ENCODE measurements around the gene SNX33.
"Not testable (repeated sequence)": the region's sequence is repeated elsewhere in the genome, so short reads cannot be mapped to it uniquely, and the experiment has no call there.

SNX33 gene

GRCh38 chr15:75662823-75663519 lies 15.3 kb downstream of the SNX33 start:
- no peak for DNase-seq (ENCODE audit: low read depth in 2 of 2)

DNA sequence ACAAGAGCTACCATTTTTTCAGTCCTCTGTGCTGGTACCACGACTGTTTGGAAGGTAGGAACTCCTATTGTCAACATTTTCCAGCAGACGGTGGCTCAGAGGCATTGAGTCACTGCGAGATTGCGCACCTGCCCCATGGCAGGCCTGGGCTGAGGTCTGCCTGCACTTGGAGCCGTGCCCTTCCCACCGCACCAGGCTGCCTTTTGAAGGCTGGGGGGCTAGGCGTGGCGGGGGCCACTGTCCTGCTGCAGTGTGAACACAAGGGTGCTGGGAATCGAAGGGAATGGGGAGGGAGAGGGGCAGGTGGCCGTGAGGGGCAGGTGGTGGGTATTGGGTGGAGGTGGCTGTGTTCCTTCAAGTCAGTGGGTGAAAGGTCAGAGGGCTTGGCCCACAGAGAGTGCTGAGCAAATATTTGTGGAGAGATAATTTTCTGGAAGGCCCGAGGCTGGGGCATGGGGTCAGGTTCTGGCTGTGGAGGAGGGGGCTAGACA lies 16.3 kb downstream of the SNX33 start:
- no peak for DNase-seq (ENCODE audit: low read depth in 2 of 2)

DNA sequence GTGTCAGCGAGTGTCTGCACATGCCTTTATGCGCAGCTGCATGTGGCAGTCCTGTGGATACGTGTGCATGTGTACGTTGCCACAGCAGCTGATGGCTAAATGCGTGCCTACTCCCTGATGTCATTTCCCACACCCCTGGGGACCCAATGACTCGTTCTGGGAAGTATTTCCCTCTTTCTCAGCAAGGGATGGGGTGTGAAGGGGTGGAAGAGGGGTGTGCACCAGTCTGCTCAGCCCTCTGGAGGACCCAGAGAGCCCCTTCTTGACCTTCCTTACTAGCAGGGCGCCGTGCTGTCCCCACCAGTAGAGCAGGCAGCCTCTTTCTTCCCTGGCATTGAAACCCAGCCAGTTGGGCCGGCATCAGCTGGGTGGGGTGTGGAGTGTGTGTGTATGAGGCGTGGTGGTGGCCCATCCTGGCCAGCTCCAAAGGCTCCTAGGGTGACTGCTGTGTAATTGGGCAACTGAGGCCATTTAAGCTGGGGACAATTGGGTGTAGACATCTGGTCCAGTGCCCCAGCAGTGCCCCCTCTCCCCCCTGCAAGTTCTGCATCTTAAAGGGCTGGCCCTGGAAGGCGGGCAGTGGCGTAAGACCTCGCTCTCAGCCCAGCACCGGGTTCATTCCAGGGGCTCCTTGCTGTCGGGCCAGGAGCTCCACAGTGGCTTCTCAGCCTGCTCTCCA lies 19.2 kb downstream of the SNX33 start:
- DNase-seq (ENCODE audit: low read depth in 2 of 2), result no peak

- no peak for DNase-seq (ENCODE audit: low read depth in 2 of 2)
Measured at GRCh38 chr15:75669191-75669878, 21.6 kb downstream of the SNX33 start.

DNA sequence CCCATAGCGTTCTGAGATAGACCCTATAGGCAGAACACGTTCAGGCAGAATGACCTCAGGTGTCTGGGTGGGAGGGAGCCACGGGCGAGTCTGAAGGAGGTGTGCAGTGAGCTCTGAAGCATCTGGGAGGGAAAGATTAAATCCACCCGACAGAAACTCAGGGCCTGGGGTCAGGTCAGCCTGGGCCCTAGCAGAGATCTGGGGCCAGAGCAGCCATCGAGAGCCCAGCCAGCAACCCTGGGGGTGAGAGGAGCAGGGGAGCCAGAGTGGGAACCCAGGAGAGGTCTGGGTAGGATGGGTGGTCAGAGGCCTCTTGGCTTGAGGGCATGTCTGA lies 22.1 kb downstream of the SNX33 start:
- no peak for DNase-seq (ENCODE audit: low read depth in 2 of 2)

GRCh38 chr15:75671730-75672602 lies 24.3 kb downstream of the SNX33 start:
- DNase-seq (ENCODE audit: low read depth in 2 of 2), result no peak

GRCh38 chr15:75672646-75673425 lies 25.1 kb downstream of the SNX33 start:
- no peak for DNase-seq (ENCODE audit: low read depth in 2 of 2)

- no peak for DNase-seq (ENCODE audit: low read depth in 2 of 2)
Measured at GRCh38 chr15:75673426-75674235, 25.9 kb downstream of the SNX33 start.

DNA sequence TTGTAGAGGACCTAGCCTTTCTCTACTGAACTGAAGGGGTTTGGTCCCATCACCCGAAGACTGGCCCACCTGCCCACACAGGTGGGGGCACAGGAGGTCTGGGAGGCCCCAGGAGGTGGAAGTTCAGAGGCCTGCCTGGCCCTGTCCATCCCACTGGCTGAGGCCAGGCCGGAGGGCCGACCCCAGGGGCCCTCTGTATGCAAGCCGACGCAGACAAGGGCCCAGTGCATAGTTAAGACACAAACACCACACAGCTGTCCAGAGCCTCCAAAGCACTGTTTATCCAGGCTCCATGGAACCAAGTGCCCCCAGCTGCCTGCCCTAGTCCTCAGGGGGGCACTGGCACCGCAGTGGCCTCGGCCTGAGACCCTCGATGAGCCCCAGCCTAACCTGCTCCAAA lies 26.7 kb downstream of the SNX33 start:
- no peak for DNase-seq (ENCODE audit: low read depth in 2 of 2)

DNA sequence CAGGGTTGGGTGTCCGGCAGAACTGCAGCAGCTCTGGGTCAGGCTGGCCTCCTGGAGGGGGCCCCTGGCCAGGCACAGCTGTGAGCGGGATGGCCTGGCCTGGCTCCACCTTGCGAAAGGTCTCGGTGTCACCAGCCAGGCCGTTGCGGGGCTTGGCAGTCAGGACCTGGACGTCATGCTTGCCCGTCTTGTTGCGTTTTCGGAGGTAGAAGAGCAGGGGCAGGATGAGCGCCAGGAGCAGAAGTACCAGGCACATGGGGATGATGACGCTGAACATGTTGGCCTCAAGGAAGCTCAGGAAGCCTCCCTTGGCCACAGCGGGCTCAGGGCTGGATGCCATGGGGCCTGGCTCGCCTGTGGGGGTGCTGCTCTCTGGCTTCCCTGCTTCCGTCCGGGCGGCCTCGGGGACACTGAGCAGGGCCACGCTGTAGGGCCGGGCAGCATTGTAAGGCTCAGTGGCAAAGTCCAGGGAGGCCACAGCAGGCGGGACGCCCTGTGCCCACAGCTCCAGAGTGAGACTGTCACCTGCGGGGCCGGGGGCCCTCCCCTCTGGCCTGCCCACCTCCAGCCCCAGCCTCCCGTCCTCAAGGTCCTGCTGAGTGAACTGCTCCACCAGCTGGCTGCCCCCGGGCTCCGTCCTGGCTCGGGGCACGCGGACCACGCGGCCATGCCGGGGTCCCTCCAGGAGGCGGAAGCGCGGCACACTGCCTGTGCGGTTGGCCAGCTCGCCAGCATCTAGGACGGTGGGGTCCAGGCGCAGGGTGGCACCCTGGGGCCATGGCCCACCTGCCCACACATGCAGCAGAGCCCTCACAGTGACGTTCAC lies 28.1 kb downstream of the SNX33 start:
- no peak for DNase-seq (ENCODE audit: low read depth in 2 of 2)

DNA sequence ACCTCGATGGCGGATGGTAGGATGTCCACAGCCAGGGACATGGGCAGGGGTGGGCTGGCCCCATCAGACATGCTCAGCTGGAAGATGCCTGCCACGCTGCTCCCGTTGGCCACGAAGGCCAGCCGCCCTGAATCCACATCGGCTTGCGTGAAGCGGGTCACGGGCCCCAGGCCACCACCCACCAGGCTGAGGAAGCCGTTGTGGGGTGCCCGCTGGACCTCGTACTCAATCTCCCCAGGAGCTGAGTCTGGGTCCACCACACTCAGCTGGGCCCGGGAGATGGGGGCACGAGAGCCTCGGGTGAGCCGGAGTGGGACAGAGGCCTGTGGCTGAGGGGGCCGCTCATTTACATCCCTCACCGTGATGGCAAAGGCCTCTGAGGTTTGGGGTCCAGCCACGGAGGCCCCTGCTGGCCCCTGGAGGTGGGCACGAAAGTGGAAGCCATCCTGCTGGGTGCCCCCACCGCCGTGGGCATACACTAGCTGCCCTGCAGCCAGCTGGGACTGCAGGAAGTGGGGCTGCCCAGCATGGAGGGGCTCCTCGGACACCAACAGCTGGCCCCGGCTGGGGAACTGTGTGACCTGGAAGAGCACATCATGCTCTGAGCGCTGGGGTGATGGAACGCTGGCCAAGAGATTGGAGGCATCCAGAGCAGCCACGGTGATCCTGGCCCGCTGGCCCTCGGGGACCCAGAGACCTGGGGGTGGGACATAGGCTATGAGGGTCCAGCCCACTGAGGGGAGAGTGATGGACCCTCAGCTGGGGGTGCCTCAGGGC lies 29.2 kb downstream of the SNX33 start:
- DNase-seq (ENCODE audit: low read depth in 2 of 2), result no peak

DNA sequence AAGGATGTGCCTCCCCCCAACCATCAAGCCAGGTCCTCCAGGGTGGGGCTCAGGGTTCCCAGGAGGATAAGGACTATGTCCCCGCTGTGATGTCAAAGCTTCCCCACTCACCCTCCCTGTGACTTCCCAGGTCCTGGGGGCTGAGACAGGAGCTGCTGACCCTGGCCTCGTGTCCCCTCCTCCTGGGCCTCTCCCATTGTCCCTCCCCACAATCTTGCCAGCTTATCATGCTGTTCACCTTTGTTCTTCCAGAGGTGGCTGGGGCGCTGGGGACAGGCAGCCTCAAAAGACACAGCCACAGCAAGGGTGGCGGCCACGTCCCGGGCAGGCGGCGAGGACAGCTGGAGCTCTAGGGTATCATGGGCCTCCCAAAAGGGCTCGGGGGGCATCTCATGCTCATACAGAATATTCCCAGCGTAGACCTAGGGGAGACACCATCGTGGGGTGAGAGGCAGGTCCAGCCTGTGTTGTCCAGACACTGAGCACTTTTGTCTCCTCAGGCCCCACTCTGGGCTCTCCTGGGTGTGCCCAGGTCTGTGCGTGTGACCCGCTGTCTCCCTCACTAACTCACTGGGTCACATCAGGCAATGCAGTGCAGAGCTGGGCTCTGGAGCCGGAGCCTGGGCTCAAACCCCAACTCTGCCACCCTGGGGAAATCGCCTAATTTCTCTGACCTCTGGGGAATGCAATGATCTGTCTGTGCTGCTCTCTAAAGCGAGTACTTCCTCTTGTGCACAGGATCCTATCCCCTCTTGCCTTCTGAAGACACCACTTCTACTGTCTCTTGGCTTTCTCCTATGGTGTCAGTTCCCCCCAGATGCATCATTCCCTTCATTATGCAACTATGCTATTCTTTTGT lies 30.0 kb downstream of the SNX33 start:
- no peak for DNase-seq (ENCODE audit: low read depth in 2 of 2)

DNA sequence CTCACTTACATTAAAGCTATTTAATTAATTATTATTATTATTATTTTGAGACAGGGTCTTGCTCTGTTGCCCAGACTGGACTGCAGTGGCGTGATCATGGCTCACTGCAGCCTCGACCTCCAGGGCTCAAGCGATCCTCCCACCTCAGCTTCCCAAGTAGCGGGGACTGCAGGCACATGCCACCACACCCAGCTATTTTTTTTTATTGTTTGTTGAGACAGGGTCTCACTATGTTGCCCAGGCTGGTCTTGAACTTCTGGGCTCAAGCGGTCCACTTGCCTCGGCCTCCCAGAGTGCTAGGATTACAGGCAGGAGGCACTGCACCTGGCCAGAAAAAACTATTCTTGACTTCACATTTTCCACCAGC lies 30.6 kb downstream of the SNX33 start:
- DNase-seq (ENCODE audit: low read depth in 2 of 2), result not testable (repeated sequence)

DNA sequence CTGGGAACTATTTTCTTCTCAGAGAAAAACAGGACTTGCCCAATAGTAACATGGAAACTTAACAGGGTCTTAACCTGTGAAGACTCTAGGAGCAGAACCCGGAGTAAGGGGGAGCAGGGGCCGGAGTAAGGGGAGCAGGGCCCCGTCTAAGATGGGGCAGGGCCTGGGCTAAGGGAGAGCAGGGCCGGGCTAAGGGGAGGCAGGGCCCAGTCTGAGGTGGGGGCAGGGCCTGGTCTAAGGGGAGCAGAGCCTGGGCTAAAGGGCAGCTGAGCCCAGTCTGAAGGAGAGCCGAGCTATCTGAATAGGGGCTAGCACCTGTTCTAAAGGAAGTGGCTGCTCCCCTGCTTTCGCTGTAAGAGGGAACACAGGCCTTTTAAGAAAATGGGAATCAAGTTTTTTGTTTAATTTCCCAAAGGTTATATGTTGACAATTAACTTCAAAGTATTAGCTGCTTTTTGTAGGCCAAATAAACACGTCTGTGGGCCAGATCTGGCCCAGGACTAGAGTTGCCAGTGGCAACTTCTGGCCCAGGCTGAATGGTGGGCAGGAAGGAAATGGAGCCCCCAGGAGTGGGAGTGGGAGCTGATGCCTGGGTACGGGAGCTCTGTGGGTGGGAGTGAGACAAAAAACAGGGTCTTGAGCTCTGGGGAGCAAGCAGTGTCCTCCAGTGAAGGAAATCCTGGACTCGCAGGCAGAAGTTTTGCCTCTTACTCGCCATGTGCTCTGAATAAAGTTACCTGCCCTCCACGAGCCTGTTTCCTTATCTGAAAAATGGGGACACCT lies 32.5 kb downstream of the SNX33 start:
- DNase-seq (ENCODE audit: low read depth in 2 of 2), result no peak

- no peak for DNase-seq (ENCODE audit: low read depth in 2 of 2)
Measured at GRCh38 chr15:75682181-75683135, 34.7 kb downstream of the SNX33 start.

Measured in stimulated activated CD8-positive, alpha-beta memory T cell treated with anti-CD3 and anti-CD28 coated beads, Interleukin-7, amount 100 ng/mL, for 1 hour (primary cell).